G401.6 (cell line): ENCODE measurements around the gene ISM2.
A peak's percentile ranks its signal among the peaks of the same experiment; 100 is the strongest.

Source experiments
- FAIRE-seq: peaks from 2 replicates; lab custom pipeline; 2012; peaks lifted over from hg19 to GRCh38; lab: Jason Lieb, UNC

ISM2 gene

GRCh38 chr14:77459072-77459723 lies 39.4 kb downstream of the ISM2 start:
- peak; percentile 66 for FAIRE-seq

DNA sequence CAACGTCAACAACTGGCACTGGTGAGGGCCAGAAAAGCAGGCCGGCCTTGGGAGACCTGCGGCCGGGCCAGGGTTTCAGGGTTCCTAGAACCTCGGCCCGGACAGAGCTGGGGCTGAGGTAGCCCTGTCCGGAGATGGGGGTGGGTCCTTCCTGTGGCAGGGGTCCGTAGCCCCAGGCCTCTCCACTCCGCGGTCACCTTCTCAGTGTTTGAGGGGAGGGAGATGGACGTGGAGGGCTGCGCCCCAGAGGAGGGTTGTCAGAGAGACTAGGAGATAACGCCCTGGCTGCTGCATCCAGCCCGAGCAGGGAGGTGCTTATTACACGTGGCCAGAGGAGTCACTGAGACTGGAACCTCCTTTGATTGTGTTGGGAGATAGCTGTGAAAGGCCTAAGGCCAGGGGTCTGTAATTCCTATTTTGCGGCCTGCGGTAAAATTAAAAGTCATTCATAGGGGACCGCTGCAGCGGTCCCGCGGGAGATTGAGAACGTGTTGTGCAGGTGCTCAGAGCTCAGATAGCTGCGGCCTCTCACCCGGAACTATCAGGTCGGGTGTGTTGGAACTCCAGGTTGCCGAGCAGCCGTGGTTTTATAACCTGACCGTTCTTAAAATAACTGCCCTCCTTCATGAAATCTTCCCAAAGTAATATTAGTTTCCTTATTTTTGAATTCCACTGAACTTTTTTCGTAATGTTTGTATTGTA lies 40.2 kb downstream of the ISM2 start:
- no peak for FAIRE-seq

- peak; percentile 96 for FAIRE-seq
Measured at GRCh38 chr14:77457522-77458248, 40.9 kb downstream of the ISM2 start, which contains the start of the genes AHSA1 and VIPAS39. AHSA1 (plus strand) TSS chr14:77458093; CDS start chr14:77458190, 97 bp downstream. VIPAS39 (minus strand) TSS chr14:77457601; CDS start chr14:77454102, 3,499 bp downstream.

DNA sequence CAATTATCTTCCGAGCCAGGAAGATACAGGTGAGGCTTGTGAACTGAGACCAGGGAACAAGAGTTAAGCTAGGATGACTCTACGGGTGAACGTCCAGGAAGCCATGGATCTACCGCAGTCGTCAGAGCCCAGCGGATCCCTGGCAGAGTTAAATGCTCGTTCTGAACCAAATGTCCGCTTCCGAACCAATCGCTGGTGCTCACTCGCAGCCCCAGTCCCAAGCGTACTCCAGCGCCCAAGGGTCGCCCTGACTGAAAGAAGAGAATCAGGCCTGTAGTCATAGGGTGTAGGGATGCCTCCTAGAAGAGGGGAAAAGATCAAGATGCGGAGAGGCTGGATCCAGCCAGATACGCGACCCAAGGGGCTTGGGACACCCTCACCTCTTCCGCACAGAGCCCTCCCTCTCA lies 41.5 kb downstream of the ISM2 start:
- FAIRE-seq = no peak

DNA sequence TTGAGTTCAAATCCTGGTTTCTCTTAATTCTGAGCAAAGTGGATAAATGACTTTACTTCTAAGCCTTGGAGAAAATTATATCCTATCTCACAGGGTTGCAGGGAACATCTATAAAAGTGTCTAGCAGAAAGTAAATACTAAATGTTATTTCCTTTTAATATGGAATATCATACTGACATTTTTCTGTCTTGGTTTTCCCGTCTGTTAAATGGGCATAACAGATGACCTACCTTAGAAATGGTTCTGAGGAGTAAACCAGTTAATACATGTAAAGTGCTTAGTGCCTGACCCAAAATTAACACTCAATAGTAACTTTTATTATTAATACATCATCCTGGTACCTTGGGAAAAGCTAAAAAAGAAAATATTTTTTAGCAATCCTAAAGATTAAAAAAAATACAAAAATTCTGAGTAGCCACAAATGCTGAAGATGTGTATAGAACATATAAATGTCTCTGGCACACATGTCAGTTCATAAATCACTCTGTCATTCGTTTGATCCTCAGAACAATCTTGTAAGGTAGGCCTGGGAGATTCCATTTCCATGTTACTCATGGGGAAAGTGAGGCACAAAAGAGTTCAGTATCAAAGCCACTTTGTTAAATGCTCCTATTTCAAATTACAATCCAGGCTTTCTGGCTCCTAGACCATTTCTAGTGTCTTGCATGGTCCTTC lies 42.5 kb downstream of the ISM2 start:
- no peak for FAIRE-seq

DNA sequence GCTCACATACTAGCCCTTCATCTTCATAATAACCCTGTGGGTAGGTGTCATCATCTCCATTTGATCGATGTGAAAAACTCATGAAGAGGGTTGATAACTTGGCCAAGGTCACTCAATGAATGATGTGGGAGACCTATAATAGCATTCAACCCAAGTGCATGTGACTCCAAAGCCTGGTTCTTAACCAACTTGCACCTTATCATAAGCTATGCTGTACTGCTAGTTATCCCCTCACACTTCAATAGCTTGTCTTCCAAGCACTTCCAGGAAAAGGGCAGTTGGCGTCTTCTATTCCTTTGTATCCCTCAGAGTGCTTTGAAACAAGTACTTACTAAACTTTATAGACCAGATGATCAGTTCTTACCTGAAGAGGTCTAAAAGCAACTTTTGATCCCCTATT lies 56.4 kb downstream of the ISM2 start:
- FAIRE-seq = no peak

DNA sequence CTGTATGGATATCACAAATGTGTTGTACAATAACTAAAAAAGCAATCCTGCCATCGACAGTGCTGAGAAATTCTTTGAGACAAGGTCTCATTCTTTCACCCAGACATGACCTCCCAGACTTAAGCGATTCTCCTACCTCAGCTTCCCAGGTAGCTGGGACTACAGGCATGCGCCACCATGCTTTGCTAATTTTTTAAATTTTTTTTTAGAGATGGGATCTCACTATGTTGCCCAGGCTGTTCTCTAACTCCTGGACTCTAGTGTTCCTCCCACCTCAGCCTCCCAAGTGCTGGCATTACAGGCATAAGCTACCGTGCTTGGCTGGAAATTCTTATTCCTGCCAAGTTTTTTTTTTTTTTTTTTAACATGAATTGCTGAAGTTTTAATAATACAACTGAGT lies 58.8 kb downstream of the ISM2 start:
- no peak for FAIRE-seq

DNA sequence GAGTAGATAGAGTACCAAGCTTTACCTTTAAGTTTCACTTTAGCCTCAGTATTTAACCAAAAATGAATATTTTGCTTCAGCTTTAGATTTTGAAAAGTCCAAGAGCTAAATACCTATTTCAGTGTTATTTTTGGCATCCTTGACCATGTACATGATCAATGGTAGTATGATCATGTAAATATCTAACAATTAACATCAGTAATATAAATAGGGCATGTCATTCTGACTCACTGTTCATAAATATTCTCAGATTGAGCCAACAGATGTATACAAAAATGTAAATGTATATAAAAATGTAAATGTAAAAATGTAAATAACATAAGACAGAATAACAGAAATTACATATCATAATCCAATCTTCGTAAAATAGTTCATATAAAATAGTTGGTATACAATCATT lies 60.0 kb downstream of the ISM2 start:
- no peak for FAIRE-seq

GRCh38 chr14:77436042-77436441 lies 62.6 kb downstream of the ISM2 start:
- no peak for FAIRE-seq

DNA sequence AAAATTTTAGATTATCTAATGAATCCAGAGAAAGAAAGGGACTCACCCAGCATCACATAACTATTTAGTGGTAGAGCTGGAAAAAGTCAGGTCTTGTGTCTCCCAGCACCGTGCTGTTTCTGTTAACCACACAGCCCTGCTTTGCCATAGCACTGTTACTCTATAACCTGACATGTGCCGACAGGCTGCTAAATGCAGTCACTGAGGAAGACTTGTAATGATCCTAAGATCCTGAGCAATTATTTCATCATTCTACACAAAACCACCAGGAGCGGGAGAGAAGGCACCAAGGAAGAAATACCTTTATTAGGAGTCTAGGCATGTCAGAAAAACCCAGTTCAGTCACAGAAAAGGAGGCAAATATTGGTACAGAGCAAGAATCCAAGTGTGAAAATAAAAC lies 72.2 kb downstream of the ISM2 start:
- no peak for FAIRE-seq

GRCh38 chr14:77424862-77425261 lies 73.8 kb downstream of the ISM2 start:
- FAIRE-seq = no peak
